Upper lobe of left lung (tissue), 6 donors: ENCODE measurements around the gene BTAF1. TPM values are rescaled to one million over a fixed set of nuclear protein-coding genes. Genes with fewer than 3 reads are reported as not detected.

ENCODE experiments used
- ATAC-seq, 2 donors: fragments of 200-7000 bp; cut with Tn5 transposase; one replicate each; pipeline ENCODE4 v1.9.1; 2022; ENCODE audit warnings: mild to moderate bottlenecking in 2 of 2, moderate library complexity in 2 of 2; ENCODE audit not compliant: low FRiP score in 2 of 2
- DNase-seq, 2 donors: peaks; one replicate each; pipeline ENCODE4 v3.0.0-alpha.2; 2019 to 2020
- H3K27ac ChIP-seq, 4 donors: fragments of 200-600 bp; sonication (generic); one replicate each; pipeline ENCODE4 v1.5.1; 2016 to 2019
- H3K27me3 ChIP-seq, 4 donors: fragments of 200-600 bp; sonication (generic); one replicate each; pipeline ENCODE4 v1.5.1; 2017 to 2019
- H3K36me3 ChIP-seq, 4 donors: fragments of 200-600 bp; sonication (generic); one replicate each; pipeline ENCODE4 v1.5.1; 2016 to 2019
- H3K4me1 ChIP-seq, 4 donors: fragments of 200-600 bp; sonication (generic); one replicate each; pipeline ENCODE4 v1.5.1; 2018 to 2019
- H3K4me3 ChIP-seq, 4 donors: fragments of 200-600 bp; sonication (generic); one replicate each; pipeline ENCODE4 v1.5.1; 2017 to 2019; ENCODE audit warnings: mild to moderate bottlenecking in 2 of 4, moderate library complexity in 1 of 4
- H3K9me3 ChIP-seq, 4 donors: fragments of 200-600 bp; sonication (generic); one replicate each; pipeline ENCODE4 v1.5.1; 2018 to 2019
- CTCF ChIP-seq, 6 experiments: fragments of 450-650 bp in 4 of 6; fragments of 200-600 bp in 2 of 6; sonication (generic) in 2 of 6; IDR thresholded peaks; one replicate each; pipeline ENCODE4 v1.5.1; 2016 to 2019; ENCODE audit warnings: antibody characterized with exemption in 6 of 6
- EP300 ChIP-seq, 4 donors: sonication (generic); formaldehyde crosslinking; IDR thresholded peaks; one replicate each; pipeline ENCODE4 v1.5.1; 2017; ENCODE audit warnings: antibody characterized with exemption in 4 of 4, control low read depth in 2 of 4
- POLR2A ChIP-seq, 4 donors: fragments of 450-650 bp; IDR thresholded peaks; one replicate each; pipeline ENCODE4 v1.5.1; 2016 to 2017; ENCODE audit warnings: antibody characterized with exemption in 4 of 4, mild to moderate bottlenecking in 2 of 4
- POLR2AphosphoS5 ChIP-seq, 2 donors: sonication (generic); formaldehyde crosslinking; IDR thresholded peaks; one replicate each; pipeline ENCODE4 v1.5.1; 2017; ENCODE audit warnings: antibody characterized with exemption in 2 of 2
- WGBS, 2 donors: methylation state at CpG; one replicate each; pipeline ENCODE4 v1.1.5; 2017 to 2018; 5-methylcytosine and 5-hydroxymethylcytosine counted together
- total RNA-seq, 6 donors: library from RNA; depleted of rRNA in 4 of 6; stranded (reverse); fragments of >200 nt in 4 of 6; gene quantifications; one replicate each; pipeline versions ENCODE4 v1.1.0 to v1.2.1, GENCODE V29; 2016 to 2021
- donor health status: DM: no; HTN: no; CAD: no; lungs with moderate emphysema.
- donor health status: DM: no; HTN: yes; CAD: no; lungs with severe emphysema.

The BTAF1 gene
- total RNA-seq, 6 donors from 2014 or later = 22.0 to 68.1 (median 32.9) TPM

GRCh38 chr10:91978585-91978984, 55.0 kb downstream of the BTAF1 start:
- Histone ChIP-seq H3K4me1 (no peaks in the 10 kb centered on the region), H3K4me3 (no peak overlapping the region), H3K9me3 (no peaks in the 10 kb centered on the region), H3K27ac (no peak overlapping the region), H3K36me3 (peaks cover 12 to 31% (median 16%) of the 10 kb centered on the region in 4 donors), H3K27me3 (no peaks in the 10 kb centered on the region)
- 95 to 97% methylated on average over 1 of the region's 1 CpG for WGBS, 2 donors
- DNase-seq = no peak
- TF ChIP-seq EP300 (IDR thresholded peaks at IDR 0.05) = no peak
- no peak for TF ChIP-seq CTCF (IDR thresholded peaks at IDR 0.05)
- TF ChIP-seq POLR2AphosphoS5 (IDR thresholded peaks at IDR 0.05) = no peak
- no peak for TF ChIP-seq POLR2A (IDR thresholded peaks at IDR 0.05)
- ATAC-seq = no peak

GRCh38 chr10:91980319-91980718, 56.7 kb downstream of the BTAF1 start:
- Histone ChIP-seq H3K9me3 (no peaks in the 10 kb centered on the region), H3K4me1 (no peaks in the 10 kb centered on the region), H3K4me3 (no peak overlapping the region), H3K36me3 (peaks cover 12 to 49% (median 21%) of the 10 kb centered on the region in 4 donors), H3K27me3 (no peaks in the 10 kb centered on the region), H3K27ac (no peak overlapping the region)
- TF ChIP-seq POLR2A (IDR thresholded peaks at IDR 0.05) = no peak
- TF ChIP-seq EP300 (IDR thresholded peaks at IDR 0.05) = no peak
- TF ChIP-seq CTCF (IDR thresholded peaks at IDR 0.05) = no peak
- TF ChIP-seq POLR2AphosphoS5 (IDR thresholded peaks at IDR 0.05) = no peak
- 52 to 65% methylated on average over 1 of the region's 1 CpG for WGBS, 2 donors
- no peak for DNase-seq
- ATAC-seq = no peak

GRCh38 chr10:91983416-91983815, 59.8 kb downstream of the BTAF1 start:
- ATAC-seq (no peak), DNase-seq (no peak)
- no peak overlapping the region for H3K4me3 ChIP-seq
- no peak overlapping the region for H3K27ac ChIP-seq
- no peak for TF ChIP-seq CTCF (IDR thresholded peaks at IDR 0.05)
- TF ChIP-seq POLR2AphosphoS5 (IDR thresholded peaks at IDR 0.05) = no peak
- no peak for TF ChIP-seq POLR2A (IDR thresholded peaks at IDR 0.05)
- no peak for TF ChIP-seq EP300 (IDR thresholded peaks at IDR 0.05)
- H3K9me3 ChIP-seq = no peaks in the 10 kb centered on the region
- no peaks in the 10 kb centered on the region for H3K4me1 ChIP-seq
- H3K36me3 ChIP-seq = peaks cover 12 to 57% (median 22%) of the 10 kb centered on the region in 4 donors
- no peaks in the 10 kb centered on the region for H3K27me3 ChIP-seq

GRCh38 chr10:91987397-91988037, 63.9 kb downstream of the BTAF1 start:
- TF ChIP-seq EP300 (IDR thresholded peaks at IDR 0.05) = no peak
- TF ChIP-seq POLR2AphosphoS5 (IDR thresholded peaks at IDR 0.05) = no peak
- TF ChIP-seq POLR2A (IDR thresholded peaks at IDR 0.05) = no peak
- TF ChIP-seq CTCF (IDR thresholded peaks at IDR 0.05) = no peak
- Histone ChIP-seq H3K4me3 (no peak overlapping the region), H3K27ac (no peak overlapping the region), H3K4me1 (no peaks in the 10 kb centered on the region), H3K27me3 (no peaks in the 10 kb centered on the region), H3K9me3 (no peaks in the 10 kb centered on the region), H3K36me3 (peaks cover 12 to 74% (median 22%) of the 10 kb centered on the region in 4 donors)
- peak in 1 of 2 donors; percentile 65 for ATAC-seq
- no peak for DNase-seq
- 85 to 88% methylated on average over 8 of the region's 8 CpGs for WGBS, 2 donors

GRCh38 chr10:91992031-91992430, 68.5 kb downstream of the BTAF1 start:
- Histone ChIP-seq H3K27me3 (no peaks in the 10 kb centered on the region), H3K27ac (no peak overlapping the region), H3K36me3 (peaks cover 7 to 84% (median 17%) of the 10 kb centered on the region in 4 donors), H3K4me1 (no peaks in the 10 kb centered on the region), H3K9me3 (no peaks in the 10 kb centered on the region), H3K4me3 (no peak overlapping the region)
- TF ChIP-seq POLR2A (IDR thresholded peaks at IDR 0.05) (no peak), EP300 (IDR thresholded peaks at IDR 0.05) (no peak), POLR2AphosphoS5 (IDR thresholded peaks at IDR 0.05) (no peak), CTCF (IDR thresholded peaks at IDR 0.05) (no peak)
- 84% methylated on average over 1 of the region's 1 CpG for WGBS, 2 donors
- no peak for DNase-seq
- ATAC-seq = no peak
